Cardiac ventricle fibroblast (primary cell): Measurements from ENCODE around the gene RNU11. TPM values are rescaled to one million over a fixed set of nuclear protein-coding genes. Genes with fewer than 3 reads are reported as not detected.

Source experiments
- total RNA-seq: library from RNA; depleted of rRNA; stranded (reverse); fragments of >200 nt; gene quantifications from 2 replicates; pipeline ENCODE4 v1.2.3, GENCODE V29; 2015

RNU11 gene
- not detected in 2 replicates for total RNA-seq

GRCh38 chr1:28648474-28649198 lies at the start of gene RNU11:
RNU11 (plus strand) TSS chr1:28648600.

GRCh38 chr1:28642847-28643635 lies 5.4 kb upstream of the RNU11 start, which contains the start of gene TAF12:
TAF12 (minus strand) TSS chr1:28643067; CDS start chr1:28622081, 20,986 bp downstream.

GRCh38 chr1:28668191-28668955 lies 20.0 kb downstream of the RNU11 start, which contains the start of gene GMEB1:
GMEB1 (plus strand) TSS chr1:28668784; CDS start chr1:28683613, 14,829 bp downstream.

Other genes starting within 250 kb of the RNU11 start
- 28.1 and 35.4 TPM in 2 replicates for gene RCC1, start 142.6 kb upstream of the RNU11 start, total RNA-seq
- 13.8 and 16.1 TPM in 2 replicates for gene TRNAU1AP, start 95.5 kb upstream of the RNU11 start, total RNA-seq
- 3.2 and 6.8 TPM in 2 replicates for gene RAB42, start 56.3 kb upstream of the RNU11 start, total RNA-seq
- 24.1 and 29.5 TPM in 2 replicates for gene TAF12, start 5.5 kb upstream of the RNU11 start, total RNA-seq
- gene GMEB1, start 20.2 kb downstream of the RNU11 start, total RNA-seq: 5.9 and 7.1 TPM in 2 replicates
- 39.8 and 44.1 TPM in 2 replicates for gene YTHDF2, start 88.3 kb downstream of the RNU11 start, total RNA-seq
- not detected in 2 replicates for gene OPRD1, start 163.6 kb downstream of the RNU11 start, total RNA-seq